SK-N-SH (cell line): Measurements from ENCODE around the gene TBL3.

Experiments
- CHD2 ChIP-seq: fragments of 150-350 bp; IDR thresholded peaks from 2 replicates; pipeline ENCODE4 v1.6.1; 2018; ENCODE audit warnings: low read length; ENCODE audit not compliant: partially characterized antibody
- CTCF ChIP-seq: fragments of 200-600 bp; sonication (generic); IDR thresholded peaks from 2 replicates; pipeline ENCODE4 v1.6.1; 2017; ENCODE audit warnings: antibody characterized with exemption, mild to moderate bottlenecking, moderate library complexity
- ELF1 ChIP-seq: IDR thresholded peaks from 2 replicates; pipeline ENCODE4 v1.4.0; 2012
- EP300 ChIP-seq, 2 experiments: IDR thresholded peaks; 2 replicates each; pipeline versions ENCODE4 v1.4.0 to v1.6.1; 2012; ENCODE audit warnings: borderline replicate concordance in 1 of 2, low read depth in 1 of 2, low read length in 1 of 2
- EZH2phosphoT487 ChIP-seq: fragments of 200-600 bp; sonication (generic); IDR thresholded peaks from 2 replicates; pipeline ENCODE4 v1.6.1; 2017; ENCODE audit warnings: low read depth, mixed run types, mild to moderate bottlenecking, antibody characterized with exemption, moderate library complexity, borderline replicate concordance
- MXI1 ChIP-seq: IDR thresholded peaks from 2 replicates; pipeline ENCODE4 v1.6.1; 2012; ENCODE audit warnings: mild to moderate bottlenecking, low read depth, low read length, improper control_type of control experiment
- PBX3 ChIP-seq: IDR thresholded peaks from 2 replicates; pipeline ENCODE4; 2012
- POLR2AphosphoS5 ChIP-seq: IDR thresholded peaks from 2 replicates; pipeline ENCODE4 v1.6.1; 2012; ENCODE audit warnings: low read depth, low read length
- RAD21 ChIP-seq: IDR thresholded peaks from 2 replicates; pipeline ENCODE4 v1.6.1; 2012; ENCODE audit warnings: mild to moderate bottlenecking, low read length
- RCOR1 ChIP-seq: fragments of 150-350 bp; IDR thresholded peaks from 2 replicates; pipeline ENCODE4 v1.6.1; 2017; ENCODE audit warnings: antibody characterized with exemption, low read length
- REST ChIP-seq: IDR thresholded peaks from 2 replicates; pipeline ENCODE4 v1.6.1; 2012; ENCODE audit warnings: mild to moderate bottlenecking, low read depth, low read length, moderate library complexity
- SIN3A ChIP-seq: IDR thresholded peaks from 2 replicates; pipeline ENCODE4 v1.6.1; 2012; ENCODE audit warnings: low read depth, mild to moderate bottlenecking, low read length, moderate library complexity, borderline replicate concordance
- SMC3 ChIP-seq: IDR thresholded peaks from 2 replicates; pipeline ENCODE4 v1.6.1; 2012; ENCODE audit warnings: low read depth, low read length, improper control_type of control experiment

GRCh38 chr16:1974157-1975070 is 2.6 kb downstream of the TBL3 start:
- no peak for TF ChIP-seq ELF1
- TF ChIP-seq RCOR1, result no peak
- TF ChIP-seq CTCF, result no peak
- TF ChIP-seq POLR2AphosphoS5, result no peak
- no peak for TF ChIP-seq EP300 (IDR thresholded peaks at IDR 0.05; ENCODE audit: borderline replicate concordance in 1 of 2, low read depth in 1 of 2, low read length in 1 of 2)
- TF ChIP-seq EZH2phosphoT487, result no peak
- no peak for TF ChIP-seq PBX3
- TF ChIP-seq CHD2, result no peak
- no peak for TF ChIP-seq REST
- TF ChIP-seq SMC3, result no peak
- TF ChIP-seq MXI1, result no peak
- no peak for TF ChIP-seq RAD21
- no peak for TF ChIP-seq SIN3A
